GM12801 (cell line): ENCODE data around the gene SLCO1B1.

Source experiments
- CTCF ChIP-seq: IDR thresholded peaks from one replicate; pipeline ENCODE4 v1.5.1; 2011; ENCODE audit warnings: control low read depth; ENCODE audit not compliant: insufficient read length; ENCODE audit errors: extremely low read depth

SLCO1B1 gene

GRCh38 chr12:21234395-21234794 is 103.4 kb downstream of the SLCO1B1 start:
- TF ChIP-seq CTCF: no peak

- no peak for TF ChIP-seq CTCF
Observed at GRCh38 chr12:21239866-21240265, 108.9 kb downstream of the SLCO1B1 start.

- TF ChIP-seq CTCF: no peak
Observed at GRCh38 chr12:21248679-21249078, 117.7 kb downstream of the SLCO1B1 start.

GRCh38 chr12:21252070-21252469 is 121.1 kb downstream of the SLCO1B1 start:
- TF ChIP-seq CTCF: no peak

- no peak for TF ChIP-seq CTCF
Observed at GRCh38 chr12:21257172-21257571, 126.2 kb downstream of the SLCO1B1 start.

GRCh38 chr12:21264232-21264631 is 133.2 kb downstream of the SLCO1B1 start:
- no peak for TF ChIP-seq CTCF

GRCh38 chr12:21265932-21266331 is 134.9 kb downstream of the SLCO1B1 start:
- no peak for TF ChIP-seq CTCF

- no peak for TF ChIP-seq CTCF
Observed at GRCh38 chr12:21276826-21277225, 145.8 kb downstream of the SLCO1B1 start.
